Left kidney (tissue), 2 donors: ENCODE measurements around the gene CD80. TPM values are rescaled to one million over a fixed set of nuclear protein-coding genes. Genes with fewer than 3 reads are reported as not detected.

ENCODE experiments used
- DNase-seq: peaks from one replicate; pipeline ENCODE4 v3.0.0-alpha.2; 2013
- polyA plus RNA-seq: library from polyadenylated mRNA; unstranded; fragments of 120-200 nt; gene quantifications from one replicate; pipeline ENCODE4 v1.2.1, GENCODE V29; 2013; ENCODE audit not compliant: insufficient read length

CD80 gene
- polyA plus RNA-seq, 1 donor, result 0.20 TPM

- DNase-seq, result no peak
Measured at GRCh38 chr3:119547227-119547626, 12.2 kb downstream of the CD80 start.

DNA sequence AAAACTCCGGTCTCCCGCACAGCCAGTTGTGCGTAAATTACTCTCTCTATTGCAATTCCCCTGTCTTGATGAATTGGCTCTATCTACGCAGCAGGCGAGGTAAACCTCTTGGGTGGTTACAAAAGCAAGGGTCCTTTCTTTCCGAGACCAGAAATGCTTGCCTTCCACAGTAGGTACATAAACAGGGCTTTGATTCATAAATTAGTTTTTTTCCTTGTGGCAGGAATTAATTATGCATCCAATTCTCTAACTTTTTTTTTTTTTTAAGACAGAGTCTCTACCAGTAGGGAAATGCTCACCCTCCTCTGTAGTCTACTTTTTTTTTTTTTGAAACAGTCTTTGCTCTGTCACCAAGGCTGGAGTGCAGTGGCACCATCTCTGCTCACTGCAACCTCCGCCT, 16.3 kb downstream of the CD80 start:
- DNase-seq, result no peak

- DNase-seq, result no peak
Measured at GRCh38 chr3:119542168-119542767, 17.1 kb downstream of the CD80 start.

DNA sequence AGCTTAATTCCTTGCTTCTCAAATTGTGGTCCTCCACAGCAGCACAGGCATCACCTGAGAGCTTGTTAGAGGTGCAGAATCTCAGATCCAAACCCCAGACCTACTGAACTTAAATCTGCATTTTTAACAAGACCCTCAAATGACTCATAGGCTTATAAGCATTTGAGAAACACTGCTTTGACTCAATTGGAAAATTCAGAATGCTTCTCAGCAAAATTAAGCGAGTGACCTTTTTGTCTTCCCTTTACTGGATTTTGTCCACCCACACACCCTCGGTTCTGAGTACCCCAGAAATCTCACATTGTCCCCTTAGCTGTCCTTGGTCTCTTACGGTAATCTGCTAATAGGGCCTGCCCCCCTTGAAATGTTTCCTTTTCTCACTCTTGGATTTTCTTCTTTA, 17.9 kb downstream of the CD80 start:
- DNase-seq, result no peak

DNA sequence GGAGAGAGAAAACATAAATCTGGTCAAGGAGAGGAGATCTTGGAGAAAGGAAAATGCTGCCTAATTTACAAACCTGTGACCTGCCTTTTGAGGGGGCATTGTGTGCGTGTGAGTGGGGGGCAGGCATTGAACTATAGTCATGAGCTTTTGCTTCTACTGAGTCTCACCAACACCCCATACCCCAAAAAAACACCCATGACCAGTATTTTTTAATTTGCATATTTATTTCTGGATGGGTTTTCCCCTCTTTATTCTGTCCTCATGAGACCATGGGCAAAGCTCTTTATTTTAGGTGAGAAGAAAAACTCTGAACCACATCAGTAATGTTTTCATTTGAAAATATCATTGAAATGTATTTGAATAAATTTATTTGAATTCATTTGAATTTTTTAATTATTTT, 20.6 kb downstream of the CD80 start:
- no peak for DNase-seq

DNA sequence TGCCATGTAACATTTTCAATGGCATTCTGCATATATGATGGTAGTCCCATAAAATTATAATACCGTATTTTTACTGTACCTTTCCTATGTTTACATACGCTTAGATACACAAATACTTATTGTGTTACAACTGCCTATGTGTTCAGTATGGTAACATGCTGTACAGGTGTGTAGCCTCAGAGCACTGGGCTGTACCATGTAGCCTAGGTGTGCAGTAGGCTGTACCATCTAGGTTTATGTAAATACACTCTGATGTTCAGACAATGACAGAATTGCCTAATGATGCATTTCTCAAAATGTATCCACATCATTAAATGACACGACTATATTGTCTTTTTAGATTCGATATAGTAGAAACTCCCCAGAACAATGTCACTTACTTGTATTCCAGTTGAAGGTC, 22.7 kb downstream of the CD80 start:
- DNase-seq, result no peak

GRCh38 chr3:119534296-119534695, 25.1 kb downstream of the CD80 start:
- DNase-seq, result no peak

DNA sequence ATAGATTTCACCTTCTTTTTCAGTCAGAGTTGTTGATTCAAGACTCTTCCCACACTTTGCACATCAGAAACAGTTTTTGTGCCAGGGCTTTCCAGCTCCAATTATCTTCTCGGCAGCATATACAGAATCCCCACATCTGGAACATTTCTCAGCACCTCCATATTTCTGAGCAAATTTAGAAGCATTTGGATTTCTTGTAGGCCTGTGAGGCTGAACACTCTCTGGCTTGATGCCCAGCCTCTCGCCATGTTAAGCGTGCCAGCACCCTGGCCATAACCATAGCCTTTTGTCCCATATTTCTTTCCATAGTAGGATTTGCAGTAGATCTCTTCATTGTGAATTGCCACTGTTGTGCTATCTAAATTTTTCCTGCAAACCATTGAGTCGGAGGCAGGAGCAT, 28.3 kb downstream of the CD80 start:
- no peak for DNase-seq

GRCh38 chr3:119530456-119530855, 29.0 kb downstream of the CD80 start:
- DNase-seq, result no peak

GRCh38 chr3:119529883-119530282, 29.5 kb downstream of the CD80 start:
- no peak for DNase-seq

GRCh38 chr3:119527714-119528113, 31.7 kb downstream of the CD80 start:
- no peak for DNase-seq

DNA sequence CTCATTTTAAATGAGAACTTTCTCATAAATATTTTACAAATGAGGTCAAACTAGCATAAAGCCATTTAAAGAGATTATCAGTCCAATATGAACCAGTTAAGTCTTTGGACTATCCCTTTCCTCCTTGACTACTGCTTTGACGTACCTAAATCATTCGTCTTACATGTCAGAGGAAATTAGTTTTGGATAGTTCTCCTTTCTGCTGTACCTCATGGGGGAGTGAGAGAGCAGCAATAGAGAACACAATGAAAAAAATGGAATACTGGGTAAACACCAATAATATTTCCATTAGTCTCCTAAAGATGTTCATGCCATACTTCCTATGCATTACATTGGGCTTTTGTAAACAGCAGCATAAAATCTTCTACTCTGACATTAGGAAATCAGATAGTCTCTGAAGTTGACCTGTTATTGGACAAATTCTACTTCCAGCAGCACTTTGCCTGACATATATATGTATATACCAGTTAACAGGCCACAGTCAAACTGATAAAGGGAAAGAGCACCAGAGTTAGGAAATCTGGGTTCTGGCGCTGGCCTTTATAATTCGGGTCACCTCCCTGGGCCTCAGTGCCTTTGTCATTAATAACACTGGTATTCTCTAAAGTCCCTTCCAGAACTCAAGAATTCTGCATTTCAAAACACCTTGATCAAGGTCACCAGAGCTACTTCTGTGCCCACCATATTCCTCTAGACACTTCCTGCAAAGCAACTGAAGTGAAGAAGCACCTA, 34.3 kb downstream of the CD80 start:
- DNase-seq, result no peak

DNA sequence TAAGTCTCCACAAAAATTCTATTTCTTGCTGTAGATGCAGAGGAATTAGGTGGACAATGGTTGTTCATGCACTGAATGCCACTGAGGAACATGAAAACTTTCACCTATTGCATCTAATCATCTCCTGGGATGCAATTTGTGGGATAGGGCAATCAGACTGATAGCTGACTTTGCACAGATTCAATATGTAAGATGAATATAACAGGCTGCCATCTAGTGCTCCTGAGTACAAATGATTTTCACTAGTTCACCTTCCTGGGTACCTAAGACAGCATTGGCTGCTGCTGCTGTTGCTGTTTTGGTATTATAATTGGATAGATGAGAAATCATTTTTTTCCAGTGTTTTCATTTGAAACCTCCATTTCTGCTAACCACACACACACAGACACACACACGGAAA, 41.4 kb downstream of the CD80 start:
- DNase-seq, result no peak

DNA sequence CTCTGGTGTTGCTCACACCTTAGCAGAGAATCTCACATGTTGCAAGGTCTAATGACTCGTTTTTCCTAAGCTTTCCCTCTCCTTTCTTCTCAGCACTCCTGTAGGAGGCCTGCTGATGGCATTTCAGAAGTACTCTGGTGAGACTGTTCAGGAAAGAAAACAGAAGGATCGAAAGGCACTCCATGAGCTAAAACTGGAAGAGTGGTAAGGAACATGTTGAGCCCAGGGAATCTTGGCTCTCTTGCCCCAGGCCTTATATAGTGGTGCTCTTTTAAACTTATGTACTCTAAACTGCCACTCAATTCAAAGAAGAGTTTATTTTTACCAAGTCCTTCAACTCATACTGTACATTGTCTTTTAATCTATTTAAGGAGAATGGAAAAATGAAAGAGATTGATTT, 42.3 kb downstream of the CD80 start:
- no peak for DNase-seq

- DNase-seq, result no peak
Measured at GRCh38 chr3:119514637-119515036, 44.8 kb downstream of the CD80 start.

DNA sequence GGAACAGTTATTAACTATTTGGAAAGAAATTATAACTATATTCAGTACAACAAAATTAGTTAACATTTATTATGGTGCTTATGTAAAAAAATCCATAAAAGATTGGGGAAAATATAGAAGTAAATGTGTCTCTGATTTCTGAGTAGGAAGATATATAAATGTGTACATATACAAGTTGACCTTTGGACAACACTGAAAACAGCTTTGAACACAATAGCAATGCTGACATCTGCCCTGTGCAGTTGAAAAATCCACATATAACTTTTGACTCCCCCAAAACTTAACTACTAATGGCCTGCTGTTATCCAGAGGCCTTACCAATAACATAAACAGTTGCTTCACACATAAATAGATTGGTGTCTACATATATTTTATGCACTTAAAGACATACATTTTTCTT, 48.7 kb downstream of the CD80 start:
- no peak for DNase-seq

DNA sequence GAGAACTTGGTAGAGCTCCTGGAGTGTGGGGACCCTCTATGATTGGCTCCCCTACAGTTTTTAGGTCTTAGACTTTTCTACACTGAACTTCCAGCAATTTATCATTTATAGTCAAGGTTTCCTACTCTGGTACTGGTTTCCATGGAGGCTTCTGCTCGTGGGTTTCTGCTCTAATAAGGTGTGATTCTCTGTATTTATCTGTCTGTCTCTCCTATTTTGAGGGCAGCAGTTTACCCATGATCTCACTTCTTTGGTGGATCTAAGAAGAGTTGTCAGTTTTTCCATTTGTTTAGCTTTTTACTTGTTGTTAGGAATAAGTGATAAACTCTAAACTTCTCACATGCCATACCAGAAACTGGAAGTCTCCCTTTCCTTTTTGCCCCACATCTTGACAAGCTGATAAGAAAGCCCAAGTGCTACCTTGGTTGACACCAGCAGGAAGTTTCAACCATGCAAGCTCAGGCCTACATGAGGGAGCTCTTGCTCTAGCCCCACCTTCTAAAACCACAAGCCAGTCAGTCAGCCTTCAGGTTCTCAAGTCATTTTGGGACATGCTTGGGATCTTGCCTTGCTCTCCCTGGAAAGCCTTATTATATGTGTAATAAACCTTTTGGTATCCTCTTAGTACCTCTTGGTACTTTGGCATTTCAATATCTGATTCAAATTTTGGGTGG, 51.1 kb downstream of the CD80 start:
- DNase-seq, result no peak

GRCh38 chr3:119507404-119507803, 52.0 kb downstream of the CD80 start:
- no peak for DNase-seq

GRCh38 chr3:119506631-119507030, 52.8 kb downstream of the CD80 start:
- DNase-seq, result no peak

GRCh38 chr3:119500901-119501300, 58.5 kb downstream of the CD80 start:
- DNase-seq, result no peak

DNA sequence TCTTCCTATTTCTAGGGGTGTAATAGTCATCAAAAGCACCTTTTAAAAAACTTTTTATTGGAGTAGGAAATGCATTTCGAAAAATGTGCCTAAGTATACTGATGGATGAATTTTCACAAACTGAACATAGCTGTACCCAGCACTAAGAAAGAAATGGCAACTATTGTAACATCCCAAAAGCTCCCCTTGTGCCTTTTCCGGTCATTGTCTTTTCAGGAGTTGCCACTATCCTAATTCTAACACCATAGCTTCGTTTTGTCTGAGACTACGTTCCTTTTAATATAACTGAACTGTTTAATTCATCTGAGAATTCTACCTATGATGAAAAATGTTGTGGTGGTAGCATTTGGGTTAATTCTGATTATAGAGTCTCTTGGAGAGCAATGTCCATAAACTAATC, 59.1 kb downstream of the CD80 start:
- no peak for DNase-seq

- peak; percentile 98 for DNase-seq
Measured at GRCh38 chr3:119498186-119499011, 61.0 kb downstream of the CD80 start, which contains the start of gene TIMMDC1. TSS of gene TIMMDC1 (plus strand) at chr3:119498547. CDS start at chr3:119498734, 187 bp downstream.

- peak; percentile 22 for DNase-seq
Measured at GRCh38 chr3:119497820-119498185, 61.6 kb downstream of the CD80 start.
